Measurements from ENCODE around the gene PRSS33. TPM values are rescaled to one million over a fixed set of nuclear protein-coding genes. Genes with fewer than 3 reads are reported as not detected.

PRSS33 gene
- total RNA-seq: not detected
- polyA plus RNA-seq (ENCODE audit: insufficient read depth, low read depth, low replicate concordance): not detected
- long read RNA-seq, donor 1: 0 reads
- long read RNA-seq, donor 2: 0 reads
- long read RNA-seq, donor 3, partial matches to known transcripts: 0 of 1 reads
- long read RNA-seq, donor 3, other reads (novel, unspliced or antisense): 0 of 1 reads
- long read RNA-seq, donor 4: 0 reads
- long read RNA-seq, donor 5: 0 reads
- long read RNA-seq, donor 6: 0 reads
- long read RNA-seq, donor 7: 0 reads
- long read RNA-seq, donor 8: 0 reads
- long read RNA-seq, donor 9: 0 reads
- long read RNA-seq, donor 10: 0 reads

- intact Hi-C loops (cut with DNase I): no loop called here
Observed at GRCh38 chr16:2787406-2787805, at the start of gene PRSS33. PRSS33 (minus strand) TSS chr16:2787560; CDS start chr16:2786547, 1,013 bp downstream.

GRCh38 chr16:2836646-2837508, 49.5 kb upstream of the PRSS33 start:
- Histone ChIP-seq H3K27ac (ENCODE audit: low read depth in 2 of 2, low read length in 2 of 2) (no peak overlapping the region), H3K27me3 (ENCODE audit: control insufficient read depth, insufficient read depth, low read length) (no peaks in the 10 kb centered on the region), H3K4me3 (ENCODE audit: low read length in 3 of 3) (no peak overlapping the region), H3K36me3 (ENCODE audit: control insufficient read depth in 2 of 3, insufficient read depth in 3 of 3, low read length in 3 of 3) (no peaks in the 10 kb centered on the region), H3K4me1 (ENCODE audit: control insufficient read depth in 2 of 3, insufficient read depth in 2 of 3, low read depth in 1 of 3, low read length in 3 of 3) (no peaks in the 10 kb centered on the region), H3K9ac (ENCODE audit: low read length in 3 of 3) (no peak overlapping the region), H3K9me3 (ENCODE audit: control insufficient read depth in 2 of 3, insufficient read depth in 1 of 3, low read length in 3 of 3) (no peaks in the 10 kb centered on the region)
- DNase-seq (no peak), FAIRE-seq (no peak)
- TF ChIP-seq, protein P1, sequence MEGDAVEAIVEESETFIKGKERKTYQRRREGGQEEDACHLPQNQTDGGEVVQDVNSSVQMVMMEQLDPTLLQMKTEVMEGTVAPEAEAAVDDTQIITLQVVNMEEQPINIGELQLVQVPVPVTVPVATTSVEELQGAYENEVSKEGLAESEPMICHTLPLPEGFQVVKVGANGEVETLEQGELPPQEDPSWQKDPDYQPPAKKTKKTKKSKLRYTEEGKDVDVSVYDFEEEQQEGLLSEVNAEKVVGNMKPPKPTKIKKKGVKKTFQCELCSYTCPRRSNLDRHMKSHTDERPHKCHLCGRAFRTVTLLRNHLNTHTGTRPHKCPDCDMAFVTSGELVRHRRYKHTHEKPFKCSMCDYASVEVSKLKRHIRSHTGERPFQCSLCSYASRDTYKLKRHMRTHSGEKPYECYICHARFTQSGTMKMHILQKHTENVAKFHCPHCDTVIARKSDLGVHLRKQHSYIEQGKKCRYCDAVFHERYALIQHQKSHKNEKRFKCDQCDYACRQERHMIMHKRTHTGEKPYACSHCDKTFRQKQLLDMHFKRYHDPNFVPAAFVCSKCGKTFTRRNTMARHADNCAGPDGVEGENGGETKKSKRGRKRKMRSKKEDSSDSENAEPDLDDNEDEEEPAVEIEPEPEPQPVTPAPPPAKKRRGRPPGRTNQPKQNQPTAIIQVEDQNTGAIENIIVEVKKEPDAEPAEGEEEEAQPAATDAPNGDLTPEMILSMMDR (IDR thresholded peaks at IDR 0.05; ENCODE audit: borderline replicate concordance, extremely low read depth, insufficient read depth): no peak
- intact Hi-C loops (cut with DNase I): no loop called here

More at GRCh38 chr16:2787406-2787805, at the start of gene PRSS33:
- DNase-seq (peak in 1 of 5 donors; percentile 43), FAIRE-seq (no peak)
- H3K27me3 ChIP-seq (ENCODE audit: control insufficient read depth, insufficient read depth, low read length): peaks cover 4% of the 10 kb centered on the region
- H3K4me3 ChIP-seq (ENCODE audit: low read length in 3 of 3): no peak within 1 kb of the TSS
- H3K9me3 ChIP-seq (ENCODE audit: control insufficient read depth in 2 of 3, insufficient read depth in 1 of 3, low read length in 3 of 3): no peaks in the 10 kb centered on the region
- H3K9ac ChIP-seq (ENCODE audit: low read length in 3 of 3): no peak within 1 kb of the TSS
- no peak within 1 kb of the TSS for H3K27ac ChIP-seq (ENCODE audit: low read depth in 2 of 2, low read length in 2 of 2)
- H3K36me3 ChIP-seq (ENCODE audit: control insufficient read depth in 2 of 3, insufficient read depth in 3 of 3, low read length in 3 of 3): no peaks in the 10 kb centered on the region
- TF ChIP-seq, protein P1 (IDR thresholded peaks at IDR 0.05; ENCODE audit: borderline replicate concordance, extremely low read depth, insufficient read depth): no peak
- H3K4me1 ChIP-seq (ENCODE audit: control insufficient read depth in 2 of 3, insufficient read depth in 2 of 3, low read depth in 1 of 3, low read length in 3 of 3): no peaks in the 10 kb centered on the region

- TF ChIP-seq, protein P1 (IDR thresholded peaks at IDR 0.05; ENCODE audit: borderline replicate concordance, extremely low read depth, insufficient read depth): no peak
- intact Hi-C loops (cut with DNase I): no loop called here
- no peak for FAIRE-seq
- no peaks in the 10 kb centered on the region for H3K36me3 ChIP-seq (ENCODE audit: control insufficient read depth in 2 of 3, insufficient read depth in 3 of 3, low read length in 3 of 3)
- no peaks in the 10 kb centered on the region for H3K4me1 ChIP-seq (ENCODE audit: control insufficient read depth in 2 of 3, insufficient read depth in 2 of 3, low read depth in 1 of 3, low read length in 3 of 3)
- H3K9ac ChIP-seq (ENCODE audit: low read length in 3 of 3): no peak overlapping the region
- H3K4me3 ChIP-seq (ENCODE audit: low read length in 3 of 3): no peak overlapping the region
- no peaks in the 10 kb centered on the region for H3K27me3 ChIP-seq (ENCODE audit: control insufficient read depth, insufficient read depth, low read length)
- no peak overlapping the region for H3K27ac ChIP-seq (ENCODE audit: low read depth in 2 of 2, low read length in 2 of 2)
- no peaks in the 10 kb centered on the region for H3K9me3 ChIP-seq (ENCODE audit: control insufficient read depth in 2 of 3, insufficient read depth in 1 of 3, low read length in 3 of 3)
- peak in 1 of 5 donors; percentile 88 for DNase-seq
Observed at GRCh38 chr16:2835638-2836493, 48.5 kb upstream of the PRSS33 start.
